ENCODE measurements around the gene MOB1B.
"Not testable (repeated sequence)": the region's sequence is repeated elsewhere in the genome, so short reads cannot be mapped to it uniquely, and the experiment has no call there.

MOB1B gene

DNA sequence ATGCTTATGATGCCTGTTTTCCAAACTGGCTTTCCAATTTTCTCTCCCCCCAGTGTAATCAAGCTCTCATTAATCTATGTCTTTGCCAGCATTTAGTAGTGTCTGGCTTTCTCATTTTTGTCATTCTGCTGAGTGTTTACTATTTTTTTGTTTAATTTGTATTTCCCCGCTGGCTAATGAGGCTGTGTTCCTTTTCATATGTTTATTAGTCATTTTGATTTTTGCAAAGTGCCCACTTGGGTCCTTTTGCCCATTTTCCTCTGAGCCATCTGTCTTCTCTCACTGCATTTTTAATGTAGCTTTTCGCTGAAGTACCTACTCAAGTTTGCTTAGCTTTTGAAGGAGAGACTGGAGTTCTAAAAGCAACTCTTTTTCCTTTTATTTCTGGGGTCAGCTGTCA lies 106.0 kb downstream of the MOB1B start:
- DNase-seq (ENCODE audit: low read depth): no peak

DNA sequence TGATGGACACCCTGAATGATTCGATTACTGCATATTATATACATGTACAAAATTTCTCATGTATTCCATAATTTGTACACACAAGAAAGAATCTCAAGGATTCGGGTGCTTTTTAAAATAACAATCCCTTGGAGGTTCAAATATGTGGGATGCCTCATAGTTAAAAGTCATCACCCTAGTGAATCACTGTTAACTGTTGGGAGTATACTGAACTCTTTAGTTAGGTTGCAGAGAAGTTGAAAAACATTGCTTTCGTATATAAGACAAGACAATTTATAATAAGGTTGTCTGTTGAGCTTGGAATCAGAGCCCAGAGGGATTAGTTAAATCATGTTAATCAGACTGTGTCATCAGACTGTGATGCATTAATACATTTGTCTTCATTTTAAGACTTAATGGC lies 106.9 kb downstream of the MOB1B start:
- no peak for DNase-seq (ENCODE audit: low read depth)

DNA sequence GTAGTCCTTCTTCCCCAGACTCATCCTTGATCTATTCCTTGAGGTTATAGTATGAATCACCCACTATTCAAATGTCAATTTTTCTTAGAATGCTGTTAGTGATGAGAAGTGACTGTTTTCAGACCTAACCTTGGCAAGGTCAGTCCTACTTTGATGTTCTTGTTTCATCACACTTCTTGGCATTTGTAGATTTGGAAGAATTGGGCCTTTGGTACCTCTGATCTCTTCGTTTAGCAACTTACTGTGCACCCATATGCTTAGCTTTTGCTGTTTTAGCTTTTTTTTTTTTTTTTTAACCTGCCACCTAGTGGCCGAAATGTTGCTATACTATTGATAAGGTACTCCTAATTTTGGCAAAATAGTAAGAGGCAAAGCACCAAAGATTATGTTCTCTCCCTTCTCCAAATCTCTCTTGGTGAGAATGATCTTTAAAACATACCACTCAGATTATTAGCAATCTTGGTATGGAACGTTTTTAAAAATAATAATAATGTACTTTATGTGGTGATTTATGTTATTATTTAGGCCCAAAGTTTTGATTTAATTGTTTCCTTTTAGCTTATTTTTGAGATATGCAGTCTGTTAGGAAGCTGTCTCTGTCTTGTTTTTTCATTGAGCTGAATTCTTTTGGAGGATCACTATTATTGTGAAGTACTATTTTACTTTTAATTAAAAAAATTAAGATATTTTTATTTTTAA lies 107.9 kb downstream of the MOB1B start:
- no peak for DNase-seq (ENCODE audit: low read depth)

DNA sequence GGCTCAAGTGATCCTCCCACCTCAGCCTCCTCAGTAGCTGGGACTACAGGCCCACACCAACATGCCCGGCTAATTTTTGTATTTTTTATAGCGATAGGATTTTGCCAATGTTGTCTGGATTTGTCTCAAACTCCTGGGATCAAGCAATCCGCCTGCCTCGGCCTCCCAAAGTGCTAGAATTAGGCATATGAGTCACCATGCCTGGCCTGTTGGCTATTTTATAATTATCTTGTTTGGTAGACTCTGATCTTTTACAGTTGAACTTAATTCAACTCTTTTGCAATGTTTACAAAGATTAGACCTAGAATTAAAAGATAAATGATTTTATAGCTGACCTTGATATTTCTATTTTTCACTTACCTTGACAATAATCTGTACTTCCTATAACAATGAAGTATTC lies 109.3 kb downstream of the MOB1B start:
- no peak for DNase-seq (ENCODE audit: low read depth)

DNA sequence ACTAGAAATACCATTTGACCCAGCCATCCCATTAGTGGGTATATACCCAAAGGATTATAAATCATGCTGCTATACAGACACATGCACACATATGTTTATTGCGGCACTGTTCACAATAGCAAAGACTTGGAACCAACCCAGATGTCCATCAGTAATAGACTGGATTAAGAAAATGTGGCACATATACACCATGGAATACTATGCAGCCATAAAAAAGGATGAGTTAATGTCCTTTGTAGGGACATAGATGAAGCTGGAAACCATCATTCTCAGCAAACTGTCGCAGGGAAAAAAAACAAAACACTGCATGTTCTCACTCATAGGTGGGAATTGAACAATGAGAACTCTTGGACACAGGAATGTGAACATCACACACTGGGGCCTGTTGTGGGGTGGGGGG lies 115.2 kb downstream of the MOB1B start:
- not testable (repeated sequence) for DNase-seq (ENCODE audit: low read depth)

DNA sequence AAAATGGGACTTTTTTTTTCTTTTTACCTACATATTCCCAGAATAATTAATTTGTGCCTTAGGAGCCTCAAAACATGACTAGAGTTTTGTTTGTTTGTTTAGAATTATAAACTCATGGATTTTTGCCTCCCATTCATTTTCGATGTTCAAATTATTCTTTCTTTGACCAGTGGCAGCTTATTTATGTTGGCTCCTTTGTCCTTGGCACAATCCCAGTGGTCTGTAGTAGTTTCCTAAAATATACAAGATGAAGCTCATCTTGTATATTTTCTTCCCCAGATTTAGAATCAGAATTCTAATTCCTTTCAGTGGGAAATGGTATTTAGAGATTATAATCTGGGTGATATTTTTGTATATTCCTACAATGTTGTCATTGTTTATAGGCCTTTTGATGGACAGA lies 118.4 kb downstream of the MOB1B start:
- DNase-seq (ENCODE audit: low read depth): no peak

DNA sequence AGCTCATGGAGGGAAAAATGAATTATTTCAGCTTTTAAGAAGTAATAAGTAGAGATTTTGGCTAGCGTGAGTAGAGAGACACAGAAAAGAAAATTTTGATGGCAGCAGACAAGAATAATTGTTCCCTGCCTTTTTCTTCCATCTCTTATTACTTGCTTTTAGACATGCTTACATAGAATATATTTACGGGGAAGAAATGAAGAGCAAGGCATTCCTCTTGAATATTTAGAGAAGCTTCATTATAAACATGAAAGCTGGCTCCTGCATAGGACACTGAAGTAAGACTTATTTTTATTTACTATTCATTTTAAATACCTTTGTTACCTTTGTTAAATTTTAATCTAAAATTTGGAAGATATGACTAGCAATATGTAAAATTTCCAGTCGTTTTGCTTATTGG lies 123.5 kb downstream of the MOB1B start:
- no peak for DNase-seq (ENCODE audit: low read depth)

DNA sequence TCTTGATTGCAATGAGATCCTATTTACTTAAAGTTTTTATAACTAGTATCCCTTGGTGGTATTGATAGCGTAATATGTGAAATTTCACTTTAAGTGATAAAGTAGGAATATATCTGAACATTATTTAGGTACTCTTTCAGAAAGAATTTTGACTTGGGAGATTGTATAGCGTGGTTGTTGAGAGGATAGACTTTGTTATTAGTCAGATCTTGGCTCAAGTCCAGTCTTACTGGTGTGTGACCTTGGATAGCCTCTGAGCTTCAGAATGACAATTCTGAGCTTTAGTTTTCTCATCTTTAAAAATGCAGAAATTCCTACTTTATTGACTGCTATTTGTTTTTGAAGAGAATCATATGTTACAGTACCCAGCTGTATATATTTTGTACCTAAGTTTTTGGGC lies 123.9 kb downstream of the MOB1B start:
- no peak for DNase-seq (ENCODE audit: low read depth)

DNA sequence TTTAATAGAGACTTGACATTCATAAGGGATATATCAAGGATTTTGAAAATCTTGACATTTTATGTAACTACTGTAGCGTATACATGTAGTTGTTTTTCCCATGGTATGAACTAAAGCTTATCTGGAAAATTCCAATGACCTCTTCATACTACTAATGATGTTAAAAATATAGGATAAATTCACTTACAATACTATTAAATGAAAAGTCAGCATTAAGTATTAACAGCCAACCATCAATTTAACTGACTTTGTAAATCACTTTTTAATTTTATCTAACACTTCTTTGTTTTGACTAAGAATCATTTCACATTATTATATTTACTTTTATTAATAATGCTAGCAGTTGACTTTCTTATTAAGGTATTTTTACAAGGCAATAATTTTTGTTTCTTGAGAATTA lies 125.4 kb downstream of the MOB1B start:
- DNase-seq (ENCODE audit: low read depth): no peak

DNA sequence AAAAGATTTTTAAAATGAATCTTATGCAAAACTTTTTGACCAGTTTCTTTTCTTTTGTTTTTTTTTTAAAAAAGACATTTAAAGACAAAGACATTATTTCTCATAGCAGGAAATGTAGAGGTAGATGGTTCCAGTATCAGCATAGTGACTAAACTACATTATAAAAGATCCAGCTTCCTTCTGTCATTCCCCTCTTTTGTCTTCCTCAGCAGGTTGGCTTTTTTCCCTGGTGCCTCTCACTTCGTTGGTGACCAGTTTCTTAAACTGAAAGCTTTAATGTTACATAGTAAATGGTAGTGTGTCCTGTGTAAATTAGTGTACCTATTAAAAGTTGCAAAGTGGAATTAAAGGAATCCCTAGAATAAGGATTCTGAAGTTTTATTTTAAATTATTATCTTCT lies 127.3 kb downstream of the MOB1B start:
- DNase-seq (ENCODE audit: low read depth): no peak

DNA sequence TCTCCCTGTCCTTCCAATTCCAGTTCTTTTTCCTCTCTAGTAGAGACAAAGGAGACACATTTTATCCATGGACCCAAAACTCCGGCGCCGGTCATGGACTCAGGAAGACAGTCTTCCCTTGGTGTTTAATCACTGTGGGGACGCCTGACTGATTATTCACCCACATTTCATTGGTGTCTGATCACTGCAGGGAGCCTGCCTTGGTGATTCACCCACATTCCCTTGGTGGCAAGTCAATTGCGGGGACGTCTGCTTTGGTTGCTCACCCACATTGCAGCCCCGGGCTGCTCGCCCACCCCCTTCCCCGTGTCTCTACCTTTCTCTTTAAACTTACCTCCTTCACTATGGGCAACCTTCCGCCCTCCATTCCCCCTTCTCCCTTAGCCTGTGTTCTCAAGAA lies 129.9 kb downstream of the MOB1B start:
- DNase-seq (ENCODE audit: low read depth): not testable (repeated sequence)

All from T follicular helper cell (primary cell).